HEK293 (cell line): ENCODE results near the gene CCNG1.
A peak's percentile ranks its signal among the peaks of the same experiment; 100 is the strongest.

Experiments used
- BCL11A ChIP-seq: fragments of 450-650 bp; formaldehyde crosslinking; IDR thresholded peaks from 2 replicates; pipeline ENCODE4 v1.5.1; 2016; ENCODE audit warnings: low read depth, missing biosample characterization, missing genetic modification characterization
- BCL11B ChIP-seq: fragments of 450-650 bp; formaldehyde crosslinking; IDR thresholded peaks from 2 replicates; pipeline ENCODE4 v1.5.1; 2016; ENCODE audit warnings: low read depth, missing biosample characterization, missing genetic modification characterization
- BCL6B ChIP-seq: fragments of 450-650 bp; formaldehyde crosslinking; IDR thresholded peaks from 2 replicates; pipeline ENCODE4 v1.5.1; 2017; ENCODE audit warnings: missing biosample characterization, missing genetic modification characterization
- FEZF1 ChIP-seq: fragments of 450-650 bp; formaldehyde crosslinking; IDR thresholded peaks from 2 replicates; pipeline ENCODE4 v1.5.1; 2016; ENCODE audit warnings: missing biosample characterization, missing genetic modification characterization
- GLI4 ChIP-seq: fragments of 450-650 bp; formaldehyde crosslinking; IDR thresholded peaks from 2 replicates; pipeline ENCODE4 v1.5.1; 2016; ENCODE audit warnings: missing biosample characterization, missing genetic modification characterization
- HIC1 ChIP-seq: fragments of 450-650 bp; formaldehyde crosslinking; IDR thresholded peaks from 2 replicates; pipeline ENCODE4 v1.5.1; 2016; ENCODE audit warnings: missing biosample characterization, missing genetic modification characterization
- HOXA7 ChIP-seq: sonication (generic); formaldehyde crosslinking; IDR thresholded peaks from 2 replicates; pipeline ENCODE4 v1.8.1; 2022; ENCODE audit warnings: missing genetic modification reagents, borderline replicate concordance
- KLF16 ChIP-seq: fragments of 450-650 bp; formaldehyde crosslinking; IDR thresholded peaks from 2 replicates; pipeline ENCODE4 v1.5.1; 2017; ENCODE audit warnings: missing biosample characterization, missing genetic modification characterization
- PRDM4 ChIP-seq: fragments of 450-650 bp; formaldehyde crosslinking; IDR thresholded peaks from 2 replicates; pipeline ENCODE4 v1.5.1; 2017; ENCODE audit warnings: missing biosample characterization, missing genetic modification characterization
- RBAK ChIP-seq: fragments of 450-650 bp; formaldehyde crosslinking; IDR thresholded peaks from 2 replicates; pipeline ENCODE4 v1.5.1; 2016; ENCODE audit warnings: missing biosample characterization, missing genetic modification characterization
- SP7 ChIP-seq: fragments of 450-650 bp; formaldehyde crosslinking; IDR thresholded peaks from 2 replicates; pipeline ENCODE4 v1.5.1; 2016; ENCODE audit warnings: missing biosample characterization, missing genetic modification characterization
- WT1 ChIP-seq: fragments of 450-650 bp; formaldehyde crosslinking; IDR thresholded peaks from 2 replicates; pipeline ENCODE4 v1.5.1; 2016; ENCODE audit warnings: missing biosample characterization, missing genetic modification characterization
- ZBTB17 ChIP-seq: fragments of 450-650 bp; formaldehyde crosslinking; IDR thresholded peaks from 2 replicates; pipeline ENCODE4 v1.5.1; 2016; ENCODE audit warnings: missing biosample characterization, missing genetic modification characterization
- ZNF10 ChIP-seq: fragments of 450-650 bp; formaldehyde crosslinking; IDR thresholded peaks from 2 replicates; pipeline ENCODE4 v1.5.1; 2017; ENCODE audit warnings: missing biosample characterization, missing genetic modification characterization
- ZNF138 ChIP-seq: fragments of 450-650 bp; formaldehyde crosslinking; IDR thresholded peaks from 2 replicates; pipeline ENCODE4 v1.5.1; 2016; ENCODE audit warnings: missing biosample characterization, missing genetic modification characterization, borderline replicate concordance
- ZNF169 ChIP-seq: fragments of 450-650 bp; formaldehyde crosslinking; IDR thresholded peaks from 2 replicates; pipeline ENCODE4 v1.5.1; 2016; ENCODE audit warnings: missing biosample characterization, missing genetic modification characterization
- ZNF18 ChIP-seq: fragments of 450-650 bp; formaldehyde crosslinking; IDR thresholded peaks from 2 replicates; pipeline ENCODE4 v1.5.1; 2016; ENCODE audit warnings: missing biosample characterization, missing genetic modification characterization
- ZNF266 ChIP-seq: fragments of 450-650 bp; formaldehyde crosslinking; IDR thresholded peaks from 2 replicates; pipeline ENCODE4 v1.5.1; 2016; ENCODE audit warnings: missing biosample characterization, missing genetic modification characterization, low read depth
- ZNF302 ChIP-seq: fragments of 450-650 bp; formaldehyde crosslinking; IDR thresholded peaks from 2 replicates; pipeline ENCODE4 v1.5.1; 2016; ENCODE audit warnings: missing biosample characterization, missing genetic modification characterization, low read depth
- ZNF311 ChIP-seq: fragments of 450-650 bp; formaldehyde crosslinking; IDR thresholded peaks from 2 replicates; pipeline ENCODE4 v1.5.1; 2017; ENCODE audit warnings: missing biosample characterization, missing genetic modification characterization, borderline replicate concordance
- ZNF394 ChIP-seq: fragments of 450-650 bp; formaldehyde crosslinking; IDR thresholded peaks from 2 replicates; pipeline ENCODE4 v1.5.1; 2016; ENCODE audit warnings: missing biosample characterization, missing genetic modification characterization, mild to moderate bottlenecking, moderate library complexity, borderline replicate concordance
- ZNF426 ChIP-seq: fragments of 450-650 bp; formaldehyde crosslinking; IDR thresholded peaks from 2 replicates; pipeline ENCODE4 v1.5.1; 2017; ENCODE audit warnings: missing biosample characterization, missing genetic modification characterization, mild to moderate bottlenecking, inconsistent platforms, moderate library complexity
- ZNF48 ChIP-seq: fragments of 450-650 bp; formaldehyde crosslinking; IDR thresholded peaks from 2 replicates; pipeline ENCODE4 v1.5.1; 2016; ENCODE audit warnings: missing biosample characterization, missing genetic modification characterization
- ZNF488 ChIP-seq: fragments of 450-650 bp; formaldehyde crosslinking; IDR thresholded peaks from 2 replicates; pipeline ENCODE4 v1.5.1; 2016; ENCODE audit warnings: missing biosample characterization, missing genetic modification characterization
- ZNF514 ChIP-seq: fragments of 450-650 bp; formaldehyde crosslinking; IDR thresholded peaks from 2 replicates; pipeline ENCODE4 v1.5.1; 2016; ENCODE audit warnings: missing biosample characterization, missing genetic modification characterization
- ZNF561 ChIP-seq: fragments of 450-650 bp; IDR thresholded peaks from 2 replicates; pipeline ENCODE4 v1.5.1; 2018; ENCODE audit warnings: missing biosample characterization, missing genetic modification characterization, borderline replicate concordance
- ZNF626 ChIP-seq: fragments of 450-650 bp; sonication (Bioruptor Pico); formaldehyde crosslinking; IDR thresholded peaks from 2 replicates; pipeline ENCODE4 v1.5.1; 2018; ENCODE audit warnings: missing biosample characterization, missing genetic modification characterization, inconsistent platforms
- ZNF645 ChIP-seq: fragments of 450-650 bp; formaldehyde crosslinking; IDR thresholded peaks from 2 replicates; pipeline ENCODE4; 2016; ENCODE audit warnings: missing biosample characterization, missing genetic modification characterization
- ZNF664 ChIP-seq: fragments of 450-650 bp; formaldehyde crosslinking; IDR thresholded peaks from 2 replicates; pipeline ENCODE4 v1.5.1; 2016; ENCODE audit warnings: missing biosample characterization, missing genetic modification characterization
- ZNF777 ChIP-seq: fragments of 450-650 bp; formaldehyde crosslinking; IDR thresholded peaks from 2 replicates; pipeline ENCODE4 v1.5.1; 2017; ENCODE audit warnings: missing biosample characterization, missing genetic modification characterization, borderline replicate concordance
- ZNF785 ChIP-seq: fragments of 450-650 bp; formaldehyde crosslinking; IDR thresholded peaks from 2 replicates; pipeline ENCODE4 v1.5.1; 2016; ENCODE audit warnings: missing biosample characterization, missing genetic modification characterization
- ZSCAN16 ChIP-seq: fragments of 450-650 bp; formaldehyde crosslinking; IDR thresholded peaks from 2 replicates; pipeline ENCODE4 v1.5.1; 2016; ENCODE audit warnings: missing biosample characterization, missing genetic modification characterization

The CCNG1 gene

GRCh38 chr5:163460562-163461171 lies 23.3 kb downstream of the CCNG1 start, which contains the start of gene HMMR (continued):
- TF ChIP-seq BCL6B (tag by site-specific recombination) (no peak), ZNF626 (tag by site-specific recombination) (no peak), BCL11B (no peak), ZNF514 (no peak), ZNF48 (tag by site-specific recombination) (no peak), ZBTB17 (tag by site-specific recombination) (no peak), ZNF311 (tag by site-specific recombination) (no peak), ZNF785 (tag by site-specific recombination) (no peak), ZNF777 (tag by site-specific recombination) (no peak), FEZF1 (tag by site-specific recombination) (no peak), ZNF645 (no peak), PRDM4 (tag by site-specific recombination) (peak; percentile 91), ZNF394 (tag by site-specific recombination) (no peak), HIC1 (tag by site-specific recombination) (no peak), BCL11A (tag by site-specific recombination) (no peak), GLI4 (tag by site-specific recombination) (no peak), ZNF488 (no peak), ZSCAN16 (tag by site-specific recombination) (no peak), ZNF138 (tag by site-specific recombination) (no peak), SP7 (no peak), ZNF426 (tag by site-specific recombination) (no peak), ZNF664 (no peak), KLF16 (no peak), RBAK (tag by site-specific recombination) (no peak), ZNF18 (tag by site-specific recombination) (no peak), ZNF266 (tag by site-specific recombination) (no peak), HOXA7 (no peak), ZNF169 (no peak), ZNF302 (tag by site-specific recombination) (no peak), ZNF10 (no peak), WT1 (peak; percentile 42), ZNF561 (tag by site-specific recombination) (no peak)
